Measurements from ENCODE around the gene MAP2K4. TPM values are rescaled to one million over a fixed set of nuclear protein-coding genes. Genes with fewer than 3 reads are reported as not detected.

The MAP2K4 gene
- total and polyA plus RNA-seq, 2 of the 13 experiments (the other 11 are each of a cell fraction or from before 2014, with no cell fraction given) = 21.5 to 35.6 TPM

GRCh38 chr17:12057520-12057919 is 36.8 kb downstream of the MAP2K4 start (continued):
- no peak for TF ChIP-seq TFE3 (CRISPR knock-in tag; IDR thresholded peaks at IDR 0.05)
- no peak for TF ChIP-seq ZNF850 (CRISPR knock-in tag; conservative IDR thresholded peaks at IDR 0.05)

GRCh38 chr17:12058535-12058934 is 37.9 kb downstream of the MAP2K4 start:
- H3K4me2 ChIP-seq (ENCODE audit: low read depth, low read length) = no peak overlapping the region
- H3K4me3 ChIP-seq (replicated peaks in 1 of 3; ENCODE audit: insufficient read depth in 1 of 3, low read depth in 2 of 3, low read length in 3 of 3) = no peak overlapping the region
- ATAC-seq (no peak), FAIRE-seq (no peak), DNase-seq (ENCODE audit: low spot score) (no peak)
- H3K9me3 ChIP-seq (ENCODE audit: low read length) = no peaks in the 10 kb centered on the region
- peaks cover 26% of the 10 kb centered on the region for H3K79me2 ChIP-seq (ENCODE audit: insufficient read depth, low read length)
- no peak overlapping the region for H3K27ac ChIP-seq (ENCODE audit: extremely low read length, insufficient read depth, low read length)
- ChIA-PET CTCF (ENCODE audit: low intra/inter-chr PET ratio, low total read pairs) (no interaction called here), POLR2A (no interaction called here)
- no peaks in the 10 kb centered on the region for H4K20me1 ChIP-seq (ENCODE audit: insufficient read depth, low read length)
- in situ Hi-C loops (cut with HindIII; ENCODE audit: extremely low pct_ligation_motif_present, low pct_unique_long_range_greater_than_20kb) (no loop called here), intact Hi-C loops (cut with micrococcal nuclease; ENCODE audit: unreplicated experiment) (no loop called here)
- no peaks in the 10 kb centered on the region for H3K27me3 ChIP-seq (ENCODE audit: control insufficient read depth in 1 of 2, insufficient read depth in 2 of 2, low read length in 2 of 2)
- H2AFZ ChIP-seq (ENCODE audit: low read length) = no peak overlapping the region
- H3K9ac ChIP-seq (ENCODE audit: insufficient read depth, low read depth, low read length) = no peak overlapping the region
- no peaks in the 10 kb centered on the region for H3K4me1 ChIP-seq (ENCODE audit: insufficient read depth, low read length)
- H3K36me3 ChIP-seq (replicated peaks in 1 of 2; ENCODE audit: control insufficient read depth in 1 of 2, insufficient read depth in 2 of 2, low read length in 2 of 2) = peaks cover 2 to 4% of the 10 kb centered on the region in 2 experiments; a peak in 1 of 5 replicates
- no TSS peak for BruUV-seq (replicated peaks)
- TF ChIP-seq EED (CRISPR knock-in tag; IDR thresholded peaks at IDR 0.05) (no peak), ZNF460 (CRISPR knock-in tag; IDR thresholded peaks at IDR 0.05; ENCODE audit: borderline replicate concordance) (no peak), ZSCAN25 (CRISPR knock-in tag; IDR thresholded peaks at IDR 0.05) (no peak), PAF1 (CRISPR knock-in tag; IDR thresholded peaks at IDR 0.05) (no peak), IRF2 (CRISPR knock-in tag; IDR thresholded peaks at IDR 0.05) (no peak), SRSF1 (optimal IDR thresholded peaks at IDR 0.05; ENCODE audit: low read depth, low read length) (no peak), TSC22D2 (CRISPR knock-in tag; IDR thresholded peaks at IDR 0.05; ENCODE audit: borderline replicate concordance) (no peak), HINFP (CRISPR knock-in tag; IDR thresholded peaks at IDR 0.05; ENCODE audit: low read depth) (no peak), HBP1 (CRISPR knock-in tag; IDR thresholded peaks at IDR 0.05; ENCODE audit: low read depth) (no peak), ZNF660 (CRISPR knock-in tag; IDR thresholded peaks at IDR 0.05; ENCODE audit: borderline replicate concordance, low read depth) (no peak), TBP (CRISPR knock-in tag; IDR thresholded peaks at IDR 0.05) (no peak), ZFP36L2 (CRISPR knock-in tag; IDR thresholded peaks at IDR 0.05) (no peak), ZSCAN21 (CRISPR knock-in tag; IDR thresholded peaks at IDR 0.05; ENCODE audit: borderline replicate concordance) (no peak), MXD1 (CRISPR knock-in tag; IDR thresholded peaks at IDR 0.05) (no peak), ZKSCAN5 (CRISPR knock-in tag; IDR thresholded peaks at IDR 0.05) (no peak), MLX (CRISPR knock-in tag; IDR thresholded peaks at IDR 0.05) (no peak), RORA (CRISPR knock-in tag; IDR thresholded peaks at IDR 0.05) (no peak), CAMTA2 (CRISPR knock-in tag; IDR thresholded peaks at IDR 0.05; ENCODE audit: borderline replicate concordance) (no peak)
